ENCODE data around the gene SMIM45.
A peak's percentile ranks its signal among the peaks of the same experiment; 100 is the strongest.

The SMIM45 gene

GRCh38 chr22:41969110-41969646 lies 17.2 kb downstream of the SMIM45 start, which contains the start of gene SEPTIN3:
TSS of gene SEPTIN3 (plus strand) at chr22:41969443. CDS start at chr22:41971493, 2,050 bp downstream.
- DNase-seq (ENCODE audit: low spot score), result no peak

DNA sequence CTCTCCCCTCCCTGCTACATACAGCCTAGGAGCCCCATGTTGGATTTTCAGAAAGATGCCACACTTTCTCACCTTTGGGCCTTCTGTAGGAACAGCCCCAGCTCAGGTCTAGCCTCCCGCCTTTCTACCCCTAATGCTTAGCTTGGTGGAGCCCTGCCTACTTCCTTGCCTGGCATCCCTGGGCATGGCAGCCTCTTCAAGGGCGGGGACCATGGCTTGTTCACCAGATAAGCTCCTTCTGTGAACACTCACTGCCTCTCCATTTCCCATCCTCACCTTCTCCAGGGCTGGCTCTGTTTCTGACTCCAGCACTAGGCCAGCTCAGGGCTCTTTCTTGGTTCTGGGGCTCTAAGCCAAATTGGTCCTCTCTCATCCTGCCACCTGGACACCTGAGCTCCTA lies 18.7 kb downstream of the SMIM45 start:
- peak; percentile 79 for DNase-seq (ENCODE audit: low spot score)

- no peak for DNase-seq (ENCODE audit: low spot score)
Observed at GRCh38 chr22:41971431-41971830, 19.5 kb downstream of the SMIM45 start.

DNA sequence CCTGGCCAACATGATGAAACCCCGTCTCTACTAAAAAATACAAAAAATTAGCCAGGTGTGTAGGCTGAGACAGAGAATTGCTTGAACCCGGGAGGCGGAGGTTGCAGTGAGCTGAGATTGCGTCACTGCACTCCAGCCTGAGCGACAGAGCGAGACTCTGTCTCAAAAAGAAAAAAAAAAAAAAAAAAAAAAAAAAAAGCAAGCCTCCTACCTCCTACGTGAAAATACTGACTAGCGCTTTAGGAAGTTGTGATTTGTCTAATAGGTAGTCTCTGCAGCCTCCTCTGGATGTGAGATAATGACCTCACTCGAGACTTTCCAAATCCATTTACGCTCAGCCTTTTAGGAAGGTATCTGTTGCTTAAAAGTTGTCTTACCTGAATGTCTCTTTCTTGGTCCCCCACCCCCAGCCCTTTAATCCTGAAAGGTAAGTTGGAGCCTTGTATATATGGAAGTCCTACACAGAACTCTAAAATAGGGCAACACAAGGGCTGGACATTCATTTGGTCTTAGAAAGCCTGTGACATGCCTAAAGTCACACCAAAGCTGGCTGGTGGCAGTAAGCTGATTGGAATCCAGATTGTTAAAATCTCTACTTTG lies 22.8 kb downstream of the SMIM45 start:
- DNase-seq (ENCODE audit: low spot score), result no peak

DNA sequence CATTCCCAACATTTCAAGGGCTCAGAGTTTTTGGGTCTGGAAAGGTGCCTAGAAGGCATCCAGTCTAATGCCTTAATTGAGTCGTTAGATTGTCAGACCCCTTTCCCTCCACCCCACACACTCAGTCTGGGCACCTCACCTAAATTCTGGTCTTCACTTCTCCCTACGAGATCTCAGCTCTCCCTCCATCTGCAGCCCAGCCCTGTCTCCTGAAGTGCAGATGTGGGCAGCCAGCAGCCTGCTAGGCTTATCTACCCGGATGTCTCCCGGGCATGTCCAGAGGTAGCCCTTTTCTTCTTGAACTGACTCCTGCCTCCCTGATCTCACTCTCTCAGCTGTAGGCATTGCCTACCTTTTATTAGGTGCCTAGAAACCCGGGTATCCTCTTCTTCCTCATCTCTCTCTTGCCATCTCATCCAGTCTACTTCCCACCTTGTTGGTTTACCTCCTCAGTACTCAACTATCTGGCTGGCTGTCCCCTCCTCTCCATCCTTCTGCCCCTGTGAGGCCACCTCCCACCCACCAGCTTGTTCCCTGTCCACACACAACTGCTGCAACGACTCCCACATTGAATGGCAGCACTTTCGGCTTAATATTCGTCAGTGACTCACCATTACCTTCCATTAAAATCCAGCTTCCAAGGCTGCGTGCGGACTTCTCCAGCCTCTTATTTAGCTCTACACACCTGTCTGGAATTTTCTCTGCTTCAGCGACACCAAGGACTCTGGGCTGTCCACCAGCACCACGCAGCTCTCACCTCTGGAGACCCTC lies 23.5 kb downstream of the SMIM45 start:
- DNase-seq (ENCODE audit: low spot score), result no peak

DNA sequence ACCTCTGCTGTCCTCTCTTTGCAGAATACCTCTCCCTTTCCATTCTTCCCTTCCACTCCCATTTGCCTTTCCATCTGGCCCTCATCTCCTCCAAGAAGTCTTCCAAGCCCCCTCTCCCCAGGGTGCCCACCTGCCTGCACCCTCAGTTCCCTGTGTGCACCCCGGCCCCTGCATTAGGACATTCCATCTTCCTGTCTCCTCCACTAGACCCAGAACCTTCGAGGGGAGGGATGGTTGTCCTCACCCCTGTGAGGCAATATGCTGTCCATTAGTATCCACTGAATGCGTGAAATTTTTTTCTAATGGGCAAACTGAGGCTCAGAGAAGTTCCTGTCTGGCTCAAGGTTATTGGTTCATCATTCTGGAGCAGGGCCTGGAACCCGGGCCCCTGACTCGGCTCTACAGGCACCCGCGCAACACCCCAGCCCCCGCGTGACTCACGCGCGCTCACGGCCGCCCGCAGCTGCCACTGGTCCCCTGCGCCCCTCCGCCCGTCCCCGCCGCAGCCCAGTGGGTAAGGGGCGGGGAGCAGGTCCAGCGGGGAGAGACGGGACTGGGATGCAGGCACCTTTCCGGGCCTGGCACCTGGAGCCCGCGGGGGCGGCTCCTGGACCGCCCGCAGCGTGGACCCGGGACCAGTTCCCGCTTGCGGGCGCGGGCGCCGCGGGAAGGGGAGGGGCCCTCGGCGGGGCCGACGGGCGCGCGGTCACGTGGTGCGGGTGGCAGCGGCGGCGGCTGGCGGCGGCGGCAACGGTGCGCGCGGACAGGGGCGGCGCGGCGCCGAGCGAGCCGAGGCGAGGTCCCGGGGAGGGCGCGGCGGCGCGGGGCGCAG lies 24.3 kb downstream of the SMIM45 start:
- no peak for DNase-seq (ENCODE audit: low spot score)

GRCh38 chr22:41976961-41977566 lies 25.1 kb downstream of the SMIM45 start:
- no peak for DNase-seq (ENCODE audit: low spot score)

DNA sequence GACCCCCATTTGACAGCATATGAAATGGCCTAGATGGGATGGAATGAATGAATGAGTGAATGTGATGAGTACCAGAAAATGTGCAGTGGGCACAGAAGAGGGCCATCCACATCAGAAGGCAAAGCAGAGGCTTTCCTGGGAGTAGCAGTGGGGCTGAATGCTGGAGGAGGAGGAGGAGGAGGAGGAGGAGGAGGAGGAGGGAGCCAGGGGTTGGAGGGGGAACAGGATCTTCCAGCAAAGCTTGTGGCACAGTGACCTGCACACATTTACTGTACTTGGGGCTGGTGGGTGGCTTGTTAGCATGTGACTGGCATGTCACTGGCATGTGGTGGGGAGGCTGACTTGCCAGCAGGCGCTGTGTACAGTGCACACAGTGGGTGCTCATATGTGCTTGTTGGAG lies 26.8 kb downstream of the SMIM45 start:
- DNase-seq (ENCODE audit: low spot score), result no peak

- DNase-seq (ENCODE audit: low spot score), result no peak
Observed at GRCh38 chr22:41979423-41980250, 27.7 kb downstream of the SMIM45 start.

- no peak for DNase-seq (ENCODE audit: low spot score)
Observed at GRCh38 chr22:41982865-41983264, 30.9 kb downstream of the SMIM45 start.

GRCh38 chr22:41983513-41984405 lies 31.8 kb downstream of the SMIM45 start:
- DNase-seq (ENCODE audit: low spot score), result no peak

DNA sequence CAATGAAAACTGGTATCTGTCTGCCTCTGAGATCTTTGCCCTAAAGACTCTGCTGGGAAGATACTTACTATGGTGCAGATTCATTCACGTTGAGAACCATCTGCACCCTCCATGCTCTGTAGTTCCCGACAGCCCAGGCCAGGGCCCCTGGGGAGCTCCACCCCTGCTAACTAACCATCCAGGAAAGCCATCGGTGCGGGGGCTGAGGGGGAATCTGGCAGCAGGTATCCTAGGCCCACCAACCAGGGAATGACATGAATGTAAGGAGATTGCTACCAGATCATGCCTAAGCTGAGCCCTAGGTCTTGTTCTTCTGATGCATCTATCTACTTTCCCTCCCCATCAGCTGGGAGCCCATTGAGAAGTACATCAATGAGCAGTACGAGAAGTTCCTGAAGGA lies 35.3 kb downstream of the SMIM45 start:
- no peak for DNase-seq (ENCODE audit: low spot score)

DNA sequence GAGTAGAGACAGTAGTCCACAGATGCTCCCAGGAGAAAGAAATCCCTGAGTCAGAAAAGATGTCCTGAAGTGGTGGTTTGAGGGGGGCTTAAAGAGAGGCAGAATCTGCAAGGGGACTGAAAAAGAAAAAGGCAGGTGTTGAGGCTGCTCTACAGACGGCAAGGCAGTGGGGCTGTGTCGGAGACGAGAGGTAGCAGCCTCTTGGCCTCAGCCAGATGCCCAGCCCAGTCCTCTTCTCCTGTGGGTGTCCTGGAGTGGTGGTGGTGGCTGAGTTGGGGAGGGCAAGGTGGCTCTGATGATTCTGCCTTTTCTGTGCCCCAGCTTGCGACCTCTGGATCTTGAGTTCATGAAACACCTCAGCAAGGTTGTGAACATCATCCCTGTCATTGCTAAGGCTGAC lies 37.3 kb downstream of the SMIM45 start:
- DNase-seq (ENCODE audit: low spot score), result no peak

DNA sequence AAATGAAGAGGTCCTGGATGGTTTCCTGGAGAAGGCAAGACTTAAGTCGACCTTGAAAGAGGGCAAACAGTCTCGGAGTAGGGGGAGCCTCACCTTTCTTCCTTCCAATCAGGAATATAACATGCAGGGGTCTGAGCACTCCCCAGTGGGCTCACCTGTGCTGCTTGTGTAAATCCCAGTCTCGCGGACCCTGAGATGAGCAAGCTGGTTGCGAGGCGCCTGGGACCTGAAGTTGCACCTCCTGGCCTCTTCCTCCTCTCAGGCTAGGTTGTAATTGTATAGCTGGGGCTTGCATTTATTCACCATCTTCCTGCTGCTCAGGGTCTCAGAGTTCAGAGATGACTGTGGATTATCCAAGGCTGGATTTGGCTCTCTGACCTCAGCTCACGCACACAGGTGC lies 39.2 kb downstream of the SMIM45 start:
- no peak for DNase-seq (ENCODE audit: low spot score)

- DNase-seq (ENCODE audit: low spot score), result no peak
Observed at GRCh38 chr22:41992496-41992895, 40.5 kb downstream of the SMIM45 start.

DNA sequence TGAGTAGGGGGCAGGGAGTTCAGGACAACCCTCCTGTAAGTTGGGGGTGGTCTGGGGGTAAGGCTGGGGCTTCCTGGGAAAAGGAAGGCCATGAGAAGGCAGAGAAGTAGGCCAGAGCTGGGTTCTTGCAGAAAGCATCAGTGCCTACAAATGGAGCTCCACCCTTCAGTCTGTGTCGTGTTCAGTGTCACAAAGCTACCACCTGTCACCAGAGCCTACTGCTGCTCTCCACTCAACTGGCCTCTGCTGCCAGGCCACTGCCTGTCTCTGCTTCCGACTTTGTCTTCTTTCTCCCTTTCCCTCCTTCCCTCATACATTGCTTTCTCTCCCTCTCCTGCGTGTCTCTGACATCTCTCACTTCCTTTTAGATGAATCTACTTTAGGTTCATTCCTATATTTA lies 43.3 kb downstream of the SMIM45 start:
- no peak for DNase-seq (ENCODE audit: low spot score)

GRCh38 chr22:41996826-41997225 lies 44.9 kb downstream of the SMIM45 start:
- DNase-seq (ENCODE audit: low spot score), result no peak

DNA sequence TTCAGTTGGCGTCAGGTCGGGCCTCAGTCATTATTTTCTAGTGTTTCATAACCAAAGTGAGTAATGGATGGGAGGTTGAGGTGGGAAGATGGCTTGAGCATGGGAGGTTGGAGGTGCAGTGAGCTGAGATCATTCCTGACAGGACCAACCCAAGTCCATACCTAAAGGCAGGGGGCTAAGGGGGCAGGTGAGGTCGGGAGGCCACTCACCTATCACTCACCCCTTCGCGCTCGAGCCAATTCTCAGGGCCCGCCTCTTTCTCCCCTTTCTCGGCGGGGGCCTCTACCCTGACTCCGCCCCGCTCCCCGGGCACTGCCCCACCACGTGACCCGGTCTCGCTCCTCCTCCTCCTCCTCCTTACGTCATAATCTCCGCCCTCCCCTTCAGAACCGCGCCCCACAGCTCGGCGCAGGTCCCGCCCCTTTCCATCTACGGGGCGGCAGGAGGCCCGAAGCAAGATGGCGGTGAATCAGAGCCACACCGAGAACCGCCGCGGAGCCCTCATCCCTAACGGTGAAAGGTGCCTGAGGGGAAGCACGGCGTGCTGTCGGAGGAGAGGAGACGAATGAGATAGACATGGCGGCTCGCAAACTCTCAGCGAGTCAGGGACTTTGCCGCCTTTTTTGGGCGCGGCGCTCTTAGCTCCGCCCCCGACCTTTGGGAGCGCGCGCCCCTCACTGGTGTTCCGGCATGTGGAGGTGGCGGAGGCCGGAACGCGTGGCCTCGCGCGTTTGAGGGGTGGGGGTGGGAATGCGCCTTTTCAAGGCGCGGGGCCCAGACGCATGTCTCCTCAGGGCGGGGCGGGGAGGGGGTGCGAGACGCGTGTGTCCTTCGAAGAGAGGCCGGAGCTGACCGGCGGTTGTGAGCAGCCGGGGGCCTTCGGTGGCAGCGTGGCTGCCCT lies 46.7 kb downstream of the SMIM45 start, which contains the start of gene WBP2NL:
TSS of gene WBP2NL (plus strand) at position 428 of the 901 bp plus-strand sequence. CDS start at position 459, 31 bp downstream.
- DNase-seq (ENCODE audit: low spot score), result peak; percentile 83

DNA sequence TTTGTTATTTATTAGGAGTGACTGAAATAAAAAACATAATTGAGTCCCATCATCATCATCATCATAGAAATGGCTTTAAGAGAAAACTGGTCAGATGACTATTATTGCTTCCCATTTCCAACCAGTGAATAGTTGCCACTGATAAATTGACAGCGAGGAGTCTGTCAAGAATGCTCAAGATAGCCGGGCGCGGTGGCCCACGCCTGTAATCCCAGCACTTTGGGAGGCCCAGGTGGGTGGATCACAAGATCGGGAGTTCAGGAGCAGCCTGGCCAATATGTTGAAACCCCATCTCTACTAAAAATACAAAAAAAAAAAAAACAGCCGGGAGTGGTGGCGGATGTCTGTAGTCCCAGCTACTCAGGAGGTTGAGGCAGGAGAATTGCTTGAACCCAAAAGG lies 48.5 kb downstream of the SMIM45 start:
- no peak for DNase-seq (ENCODE audit: low spot score)

Data from hematopoietic multipotent progenitor cell treated with erythropoietin and hydrocortisone succinate and interleukin-3 and kit ligand, for 15 days (in vitro differentiated cells).